Non-pigmented ciliary epithelial cell (primary cell): ENCODE data around the gene CDH3.

ENCODE experiments used
- DNase-seq: peaks from one replicate; pipeline ENCODE4 v3.0.0-alpha.2; 2010; ENCODE audit warnings: low read depth

The CDH3 gene

DNA sequence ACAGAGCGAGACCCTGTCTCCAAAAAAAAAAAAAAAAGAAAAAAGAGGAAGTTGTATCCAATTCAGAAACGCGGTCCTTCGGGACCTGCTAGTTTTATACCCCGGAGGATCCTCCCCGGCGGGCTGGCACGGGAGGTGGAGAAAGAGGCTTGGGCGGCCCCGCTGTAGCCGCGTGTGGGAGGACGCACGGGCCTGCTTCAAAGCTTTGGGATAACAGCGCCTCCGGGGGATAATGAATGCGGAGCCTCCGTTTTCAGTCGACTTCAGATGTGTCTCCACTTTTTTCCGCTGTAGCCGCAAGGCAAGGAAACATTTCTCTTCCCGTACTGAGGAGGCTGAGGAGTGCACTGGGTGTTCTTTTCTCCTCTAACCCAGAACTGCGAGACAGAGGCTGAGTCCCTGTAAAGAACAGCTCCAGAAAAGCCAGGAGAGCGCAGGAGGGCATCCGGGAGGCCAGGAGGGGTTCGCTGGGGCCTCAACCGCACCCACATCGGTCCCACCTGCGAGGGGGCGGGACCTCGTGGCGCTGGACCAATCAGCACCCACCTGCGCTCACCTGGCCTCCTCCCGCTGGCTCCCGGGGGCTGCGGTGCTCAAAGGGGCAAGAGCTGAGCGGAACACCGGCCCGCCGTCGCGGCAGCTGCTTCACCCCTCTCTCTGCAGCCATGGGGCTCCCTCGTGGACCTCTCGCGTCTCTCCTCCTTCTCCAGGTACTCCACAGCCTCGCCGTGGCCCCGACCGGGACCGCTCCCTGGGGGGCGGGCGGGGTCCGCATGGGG is at the start of gene CDH3:
TSS of gene CDH3 (plus strand) at position 596 of the 779 bp plus-strand sequence. CDS start at position 666, 70 bp downstream.
- no peak for DNase-seq

DNA sequence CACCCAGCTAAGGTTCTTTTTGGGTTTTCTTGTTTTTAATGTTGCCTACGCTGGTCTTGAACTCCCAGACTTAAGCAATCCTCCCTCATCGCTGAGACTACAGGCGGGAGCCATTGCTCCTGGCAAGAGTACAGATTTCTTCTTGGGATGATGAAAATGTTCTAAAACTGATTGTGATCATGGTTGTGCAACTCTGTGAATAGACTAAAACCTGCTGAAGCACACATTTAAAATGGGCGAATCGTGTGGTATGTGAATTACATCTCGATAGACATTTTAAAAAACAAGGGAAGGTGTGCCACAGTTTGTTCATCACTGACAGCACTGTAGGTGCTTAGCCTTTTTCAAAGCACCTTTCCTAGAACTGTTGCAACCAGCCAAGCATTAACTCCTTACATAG is 48.8 kb upstream of the CDH3 start:
- DNase-seq = no peak

DNA sequence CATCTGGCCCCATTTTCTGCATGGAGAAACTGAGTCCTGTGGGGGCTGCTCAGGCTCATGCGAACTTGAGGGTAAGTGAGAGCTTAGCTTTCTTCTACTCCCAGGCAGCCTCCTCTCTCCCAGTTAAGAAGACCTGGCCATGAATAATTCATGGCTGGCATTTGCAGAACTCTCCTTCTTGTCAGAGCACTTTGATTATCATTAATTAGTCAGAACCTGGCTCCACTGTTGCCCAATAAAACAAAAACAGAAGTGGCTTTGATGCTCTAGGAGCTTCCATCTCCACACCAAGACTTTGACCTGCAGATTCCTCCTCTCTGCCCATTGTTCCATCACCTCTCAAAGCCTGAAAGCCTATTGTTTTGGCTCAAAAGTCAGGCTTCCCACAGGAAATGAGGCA is 45.5 kb upstream of the CDH3 start:
- no peak for DNase-seq

DNA sequence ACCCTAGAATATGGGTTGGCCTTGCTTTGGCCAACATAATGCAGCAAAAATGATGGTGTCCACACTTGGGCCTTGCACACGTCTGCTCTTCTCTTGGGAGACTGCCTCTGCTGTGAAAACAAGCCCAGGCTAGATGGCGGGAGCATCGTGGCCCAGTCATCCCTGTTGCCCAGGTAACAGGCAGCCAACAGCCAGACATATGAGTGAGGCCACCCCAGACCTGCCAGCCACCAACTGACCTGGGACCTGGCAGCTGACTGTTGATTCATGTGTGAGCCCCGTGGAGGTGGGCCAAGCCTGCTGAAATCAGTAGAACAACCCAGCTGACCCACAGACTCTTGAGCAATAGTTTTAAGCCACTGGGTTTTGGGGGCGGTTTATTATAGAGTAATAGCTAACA is 39.4 kb upstream of the CDH3 start:
- DNase-seq = no peak

DNA sequence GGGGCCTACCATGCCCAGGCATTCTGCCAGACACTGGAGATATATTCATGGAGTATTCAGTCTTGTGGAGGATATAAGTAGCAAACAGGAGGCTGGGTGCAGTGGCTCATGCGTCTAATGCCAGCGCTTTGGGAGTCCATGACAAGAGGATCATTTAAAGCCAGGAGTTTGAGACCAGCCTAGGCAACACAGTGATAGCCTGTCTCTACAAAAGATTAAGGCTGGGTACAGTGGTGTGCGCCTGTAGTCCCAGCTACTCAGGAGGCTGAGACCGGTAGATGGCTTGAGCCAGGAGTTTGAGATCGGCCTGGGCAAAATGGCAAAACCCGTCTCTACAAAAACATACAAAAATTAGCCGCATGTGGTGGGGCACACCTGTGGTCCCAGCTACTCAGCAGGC is 37.7 kb upstream of the CDH3 start:
- no peak for DNase-seq

DNA sequence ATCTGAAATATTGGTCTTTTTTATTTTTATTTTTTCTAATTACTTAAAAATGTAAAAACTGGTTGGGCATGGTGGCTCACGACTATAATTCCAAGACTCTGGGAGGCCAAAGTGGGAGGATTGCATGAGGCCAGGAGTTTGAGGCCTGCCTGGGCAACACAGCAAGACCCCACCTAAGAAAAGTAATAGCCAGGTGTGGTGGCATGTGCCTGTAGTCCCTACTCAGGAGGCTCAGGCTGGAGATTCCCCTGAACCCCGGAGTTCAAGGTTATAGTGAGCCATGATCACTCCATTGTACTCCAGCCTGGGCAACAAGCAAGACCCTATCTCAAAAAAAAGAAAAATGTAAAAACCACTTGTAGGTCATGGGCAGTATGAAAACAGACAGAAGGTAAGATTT is 36.8 kb upstream of the CDH3 start:
- DNase-seq = no peak

DNA sequence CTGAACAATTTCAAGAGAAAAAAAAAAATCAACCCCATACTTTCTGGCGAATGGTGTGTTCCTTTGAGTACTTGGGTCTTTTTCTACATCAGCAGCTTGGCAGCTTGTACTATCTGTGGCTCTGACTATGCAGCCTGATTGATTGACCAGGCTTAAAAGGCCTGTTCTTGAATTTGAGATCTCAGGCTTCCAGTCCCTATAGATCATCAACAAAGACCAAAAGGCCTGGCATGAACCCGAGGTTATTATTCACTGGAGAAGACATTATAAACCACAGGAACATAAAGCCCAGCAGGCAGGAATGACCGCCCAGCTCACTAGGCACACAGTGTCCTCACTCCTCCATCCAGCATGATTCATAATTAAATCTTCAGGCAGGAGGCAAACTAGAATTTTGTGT is 32.1 kb upstream of the CDH3 start:
- no peak for DNase-seq

DNA sequence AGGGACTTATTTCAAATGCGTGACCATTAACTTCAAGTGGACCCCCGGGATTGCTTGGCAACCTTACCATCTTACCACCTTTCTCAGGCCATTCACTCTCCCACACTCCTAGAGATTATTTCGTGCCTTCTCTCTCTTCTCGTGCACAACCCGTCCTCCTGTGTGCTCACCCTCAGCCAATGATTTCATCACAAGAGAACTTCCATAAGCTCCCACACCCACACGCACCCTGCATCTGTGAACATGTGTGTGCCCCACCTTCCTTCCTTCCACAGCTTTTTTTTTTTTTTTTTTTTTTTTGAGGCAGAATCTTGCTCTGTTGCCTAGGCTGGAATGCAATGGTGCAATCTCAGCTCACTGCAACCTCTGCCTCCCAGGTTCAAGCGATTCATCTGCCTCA is 27.4 kb upstream of the CDH3 start:
- no peak for DNase-seq

DNA sequence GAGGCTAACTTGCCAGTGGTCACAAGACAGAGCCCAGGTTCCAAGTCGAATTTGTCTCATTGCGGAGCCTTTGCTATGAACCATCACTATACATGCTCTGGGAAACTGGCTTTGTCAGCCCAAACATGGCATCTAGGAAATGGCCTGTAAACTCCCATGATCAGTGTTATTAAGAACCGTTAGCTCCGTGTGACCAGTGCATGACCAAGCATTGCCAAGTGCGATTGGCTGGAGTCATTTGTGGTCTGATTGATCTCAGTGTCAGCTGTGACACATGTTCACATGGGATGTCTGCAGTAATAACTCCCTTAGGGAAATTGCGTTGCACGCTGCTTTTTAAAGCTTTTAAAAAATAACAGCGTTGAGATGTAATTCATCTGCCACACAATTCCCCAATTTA is 18.6 kb upstream of the CDH3 start:
- DNase-seq = no peak

DNA sequence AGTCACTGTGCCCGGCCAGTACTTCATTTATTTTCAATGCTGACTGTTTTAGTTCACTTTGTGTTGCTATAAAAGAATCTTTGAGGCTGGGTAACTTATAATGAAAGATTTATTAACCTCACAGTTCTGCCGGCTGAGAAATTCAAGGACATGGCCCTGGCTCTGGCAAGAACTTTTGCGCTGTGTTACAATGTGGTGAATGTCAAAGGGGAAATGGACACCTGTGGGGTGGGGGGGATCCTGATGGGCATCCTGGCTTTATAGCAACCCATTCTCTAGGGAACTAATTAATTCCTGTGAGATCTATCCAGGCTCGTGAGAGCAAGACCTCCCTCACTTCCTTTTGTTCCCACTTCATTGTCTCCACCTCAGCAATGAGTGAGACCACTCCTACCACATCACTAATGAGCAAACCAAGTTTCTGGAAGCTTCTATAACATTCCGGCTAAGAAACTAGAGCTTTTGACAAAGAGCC is 17.1 kb upstream of the CDH3 start:
- no peak for DNase-seq

DNA sequence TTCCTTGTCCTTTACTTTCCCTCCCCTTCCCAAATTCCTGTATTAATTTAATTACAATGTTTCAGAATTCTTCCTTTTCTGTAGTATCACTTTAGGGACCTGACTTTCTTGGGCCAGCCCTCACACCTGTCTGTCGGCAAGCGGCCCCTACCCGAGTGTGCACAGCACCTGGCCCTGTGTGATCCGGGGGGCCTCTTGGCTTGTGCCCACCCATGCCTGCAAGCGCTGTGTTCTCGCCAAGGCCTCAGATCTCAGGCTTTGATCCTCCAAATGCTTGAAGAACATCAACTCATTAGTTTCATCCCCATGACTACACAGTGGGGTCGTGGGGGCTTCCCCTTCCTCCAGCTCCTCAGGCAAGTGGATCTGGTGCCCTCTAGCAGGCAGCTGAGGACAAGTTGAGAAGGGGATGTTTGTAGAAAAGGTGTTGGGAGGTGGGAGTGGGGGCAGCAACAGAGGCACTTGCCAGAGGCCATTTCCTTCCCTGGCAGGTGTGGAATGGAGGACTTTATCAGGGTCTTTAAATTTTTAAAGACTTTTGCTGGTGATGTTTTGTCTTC is 15.7 kb upstream of the CDH3 start:
- no peak for DNase-seq

DNA sequence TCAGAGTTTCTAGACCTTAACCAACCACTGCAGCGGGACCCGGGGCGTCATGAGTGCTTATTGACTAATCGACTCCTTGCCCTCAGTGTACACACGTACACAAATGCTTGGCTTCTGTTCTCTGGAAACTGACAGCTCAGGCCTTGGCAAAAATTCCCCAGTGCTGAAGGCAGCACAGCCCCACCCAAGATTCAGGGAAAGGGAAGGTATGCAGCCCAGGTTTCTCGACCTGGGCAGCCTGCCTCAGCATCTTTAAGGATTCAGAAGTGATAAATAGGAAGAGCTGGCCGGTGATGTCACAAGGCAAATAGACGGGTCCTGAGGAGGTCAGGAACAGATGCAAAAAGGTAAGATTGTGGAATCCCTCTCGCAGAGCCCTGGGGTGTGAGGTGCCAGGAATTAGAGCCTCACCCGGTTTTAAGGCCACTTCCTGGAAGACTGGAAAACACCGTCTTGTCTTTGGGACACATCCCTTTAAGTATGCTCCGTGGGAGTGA is 9.0 kb upstream of the CDH3 start:
- DNase-seq = no peak

DNA sequence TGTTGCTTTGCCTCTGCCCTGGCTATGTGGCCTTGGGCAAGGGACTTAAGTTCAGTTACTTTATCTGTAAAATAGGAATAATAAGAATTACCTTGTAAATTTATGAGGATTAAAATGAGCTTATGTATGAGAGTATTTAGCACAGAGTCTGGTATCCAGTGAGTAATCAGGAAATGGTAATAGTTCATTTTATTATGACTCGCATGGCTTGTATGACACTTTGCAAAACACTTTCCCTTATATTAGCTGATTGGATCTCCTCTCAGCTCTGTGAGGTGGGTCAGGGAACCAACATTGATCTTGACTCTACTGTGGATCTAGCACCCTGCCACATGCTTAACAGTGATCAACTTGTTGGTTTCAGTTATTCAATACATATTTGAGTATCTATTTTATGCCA is 8.3 kb upstream of the CDH3 start:
- DNase-seq = no peak

DNA sequence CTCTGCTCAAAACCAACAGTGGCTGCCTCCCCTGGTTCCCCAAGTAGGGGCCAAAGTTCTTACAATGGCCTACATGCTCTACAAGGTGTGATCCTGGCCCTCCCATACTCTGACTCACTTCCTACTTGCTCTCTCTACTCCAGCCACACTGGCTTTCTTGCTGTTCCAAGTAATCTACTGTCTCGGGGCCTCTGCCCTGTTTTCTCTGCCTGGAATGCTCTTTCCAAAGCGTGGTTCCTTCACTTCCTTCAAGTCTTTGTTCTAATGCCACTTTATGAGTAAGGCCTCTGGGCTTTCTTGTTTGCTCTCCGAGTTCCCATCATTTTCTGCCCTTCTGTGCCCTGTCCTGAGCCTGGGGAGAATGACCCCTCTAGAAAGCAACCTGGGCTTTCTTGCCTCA is 4.1 kb upstream of the CDH3 start:
- DNase-seq = no peak

DNA sequence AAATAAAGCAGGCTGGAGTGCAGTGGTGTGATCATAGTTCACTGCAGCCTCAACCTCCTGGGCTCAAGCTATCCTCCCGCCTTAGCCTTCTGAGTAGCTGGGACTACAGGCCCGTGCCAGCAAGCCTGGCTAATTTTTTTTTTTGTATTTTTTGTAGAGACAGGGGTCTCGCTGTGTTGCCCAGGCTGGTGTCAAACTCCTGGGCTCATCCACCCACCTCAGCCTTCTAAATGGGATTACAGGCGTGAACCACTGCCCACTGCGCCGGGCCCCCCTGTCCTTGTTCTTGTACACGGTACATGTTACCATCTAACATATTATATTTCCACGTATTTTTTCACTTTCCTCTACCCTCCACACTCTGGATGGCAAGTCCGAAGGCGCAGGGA is 3.1 kb upstream of the CDH3 start:
- no peak for DNase-seq

DNA sequence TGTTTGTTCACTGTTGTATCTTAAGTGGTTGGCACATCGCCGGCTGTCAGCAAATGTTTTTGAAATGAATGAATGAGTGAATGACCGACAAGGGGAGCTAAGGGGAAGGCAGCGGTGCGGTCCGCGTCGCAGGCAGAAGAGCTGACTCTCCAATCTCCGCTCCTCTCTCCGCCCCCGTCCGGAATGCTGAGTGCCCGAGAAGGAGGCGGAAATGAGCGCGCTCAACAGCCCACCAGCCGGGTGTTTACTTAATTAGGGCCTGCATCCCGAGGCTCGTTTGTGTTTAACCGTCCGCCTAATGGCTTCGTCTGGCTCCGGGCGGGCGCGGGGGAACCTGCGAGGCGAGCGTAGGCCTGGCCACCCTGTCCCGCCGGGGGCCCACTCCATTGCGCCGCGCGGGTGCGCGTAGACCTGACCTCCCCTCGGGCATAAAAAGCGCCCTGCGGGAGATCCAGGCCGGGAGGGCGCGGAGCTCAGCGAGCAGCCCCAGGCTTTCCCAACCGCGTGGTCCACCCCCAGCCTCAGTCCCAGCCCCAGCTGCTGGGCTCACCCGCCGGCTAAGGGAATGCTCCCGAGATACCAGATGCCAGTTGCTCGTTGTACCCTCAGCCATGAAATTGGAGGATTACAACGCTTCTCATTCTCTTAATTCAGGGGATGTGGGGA is 2.5 kb upstream of the CDH3 start:
- no peak for DNase-seq

DNA sequence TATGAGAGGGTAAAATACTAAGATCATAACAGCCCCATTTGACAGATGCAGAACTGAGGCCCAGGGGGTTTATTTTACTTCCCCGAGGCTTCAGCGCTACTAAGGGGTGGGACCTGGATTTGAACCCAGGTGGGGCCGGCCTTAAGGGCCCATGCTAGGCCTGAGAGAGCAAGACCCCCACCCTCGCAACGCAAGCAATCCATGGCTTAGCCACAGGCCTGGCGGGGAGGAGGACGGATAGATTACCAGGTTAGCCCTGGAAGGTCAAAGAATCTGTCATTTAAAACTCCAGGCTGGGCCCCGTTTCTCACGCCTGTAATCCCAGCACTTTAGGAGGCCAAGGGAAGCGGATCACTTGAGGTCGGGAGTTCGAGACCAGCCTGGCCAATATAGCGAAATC is 1.9 kb upstream of the CDH3 start:
- no peak for DNase-seq

DNA sequence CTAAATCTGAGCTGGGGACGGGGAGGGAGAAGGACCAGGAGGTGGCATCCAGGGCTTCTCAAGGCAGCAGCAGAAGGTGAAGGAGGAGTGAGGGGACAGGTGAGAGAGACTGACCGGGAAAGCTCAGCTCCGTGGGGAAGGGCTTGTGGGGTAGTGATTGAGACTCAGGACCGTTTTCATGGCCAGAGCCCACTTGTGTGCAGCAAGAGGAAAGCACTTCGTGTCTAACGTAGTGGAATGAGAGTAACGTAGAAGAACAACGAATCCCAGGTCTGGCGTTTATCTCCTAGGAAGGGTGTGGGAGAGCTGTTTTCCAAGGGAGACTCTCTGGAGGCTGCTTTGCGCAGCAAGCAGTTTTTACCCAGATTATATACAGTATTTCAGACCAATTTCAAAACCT is 1.3 kb upstream of the CDH3 start:
- no peak for DNase-seq

DNA sequence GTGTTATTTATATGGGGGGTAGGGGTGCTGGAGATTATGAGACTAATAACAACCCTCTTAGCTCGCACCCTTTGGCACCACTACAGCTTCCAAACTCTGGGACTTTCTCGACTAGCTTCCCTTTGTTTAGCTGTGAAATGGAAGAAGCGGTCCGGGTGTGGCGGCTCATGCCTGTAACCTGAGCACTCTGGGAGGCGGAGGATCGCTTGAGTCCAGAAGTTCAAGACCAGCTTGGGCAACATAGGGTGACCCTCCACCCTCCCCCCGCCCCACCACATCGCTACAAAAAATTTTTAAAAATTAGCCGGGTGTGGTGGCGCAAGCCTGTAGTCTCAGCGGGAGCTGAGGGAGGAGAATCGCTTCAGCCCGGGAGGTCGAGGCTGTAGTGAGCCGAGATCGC is 814 bp upstream of the CDH3 start:
- no peak for DNase-seq

DNA sequence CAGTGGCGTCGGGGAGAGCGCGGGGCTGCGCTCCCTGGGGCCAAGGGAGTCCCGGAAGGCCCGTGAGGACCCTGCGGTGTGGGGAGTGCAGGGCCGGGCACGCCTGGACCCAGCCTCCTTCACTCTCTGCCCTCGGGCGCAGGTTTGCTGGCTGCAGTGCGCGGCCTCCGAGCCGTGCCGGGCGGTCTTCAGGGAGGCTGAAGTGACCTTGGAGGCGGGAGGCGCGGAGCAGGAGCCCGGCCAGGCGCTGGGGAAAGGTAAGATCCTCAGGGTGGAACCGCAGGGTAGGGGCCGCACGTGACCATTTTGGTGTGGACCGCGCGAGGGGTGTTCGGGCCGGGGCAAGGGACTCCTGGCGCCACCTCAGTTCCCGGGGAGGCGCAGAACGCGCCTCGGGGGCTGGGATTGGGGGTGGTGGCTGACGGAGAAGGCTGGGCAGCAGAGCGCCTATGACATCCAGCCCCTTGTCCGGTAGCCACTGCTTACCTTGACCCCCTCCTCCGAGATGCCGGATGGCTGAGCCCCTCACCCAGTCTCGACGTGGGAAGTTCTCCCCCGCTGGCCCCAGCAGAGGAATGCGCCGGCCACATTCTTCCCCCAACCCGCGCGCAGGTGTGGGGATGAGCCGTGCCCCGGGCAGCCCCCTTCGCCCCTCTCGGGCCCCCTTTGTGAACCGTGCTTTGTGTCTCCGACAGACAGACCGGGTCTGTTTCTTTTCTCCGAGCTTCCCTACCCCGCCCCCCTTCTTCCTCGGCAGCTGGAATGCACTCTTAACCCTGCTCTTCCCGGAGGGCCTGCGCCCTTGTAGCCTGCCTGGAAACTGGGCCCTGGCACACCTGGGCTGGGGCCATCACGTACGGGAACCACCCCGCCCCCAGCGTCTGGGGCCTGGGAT is 631 bp downstream of the CDH3 start:
- DNase-seq = no peak

DNA sequence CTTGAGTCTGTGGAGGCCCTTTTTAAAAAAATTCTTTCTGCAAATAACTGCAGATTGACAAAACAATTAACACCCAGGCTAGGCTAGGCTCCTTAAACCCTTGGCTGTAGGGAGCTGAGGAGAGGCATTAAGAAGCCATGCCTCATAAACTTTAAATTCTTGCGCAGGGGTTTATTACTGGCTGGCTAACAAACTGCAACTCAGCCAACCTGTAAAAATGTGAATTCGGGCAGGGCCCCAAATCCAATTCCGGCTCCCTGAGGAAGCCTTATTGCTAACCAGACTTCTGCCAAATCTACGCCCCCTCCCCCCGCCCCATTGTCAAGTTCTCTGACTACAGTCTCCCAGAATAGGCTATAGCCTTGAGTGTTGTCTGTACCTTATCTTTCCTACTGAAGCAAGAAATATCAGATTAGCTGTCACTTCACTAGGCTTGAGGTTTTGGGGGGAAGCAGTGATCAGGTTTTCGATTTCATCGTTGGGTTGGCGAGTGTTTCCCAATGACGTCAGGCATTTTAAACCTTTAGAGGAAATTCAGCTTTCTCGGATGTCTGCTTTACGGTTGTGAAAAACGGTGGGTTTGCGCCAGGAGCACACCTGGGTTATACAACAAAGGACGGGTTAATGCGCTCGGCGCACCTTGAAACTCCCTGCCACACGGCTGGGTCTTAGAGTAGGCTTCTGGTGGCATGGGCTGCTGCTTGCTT is 2.0 kb downstream of the CDH3 start:
- no peak for DNase-seq

DNA sequence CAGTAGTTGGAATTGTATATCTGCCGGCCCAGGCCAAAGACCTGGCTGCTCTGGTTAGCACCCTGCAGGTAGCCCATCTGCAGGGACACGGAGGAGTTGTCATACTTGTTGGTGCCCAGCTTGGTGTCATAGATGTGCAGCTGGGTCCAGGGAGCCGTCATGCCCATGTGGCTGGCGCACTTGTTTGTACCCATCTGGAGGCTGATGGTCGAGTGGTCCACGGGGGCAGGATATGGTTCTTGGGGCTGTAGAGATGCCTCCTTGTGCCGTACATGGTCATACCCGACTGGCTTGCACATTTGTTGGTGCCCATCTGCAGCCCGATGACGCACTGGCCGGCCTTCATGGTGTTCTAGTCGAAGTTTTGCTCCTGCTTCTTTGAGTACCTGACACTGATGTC is 6.0 kb downstream of the CDH3 start:
- DNase-seq = no peak
